NB4 (cell line): ENCODE results near the gene ZBTB46.

Experiments
- CTCF ChIP-seq: IDR thresholded peaks from one replicate; pipeline ENCODE4 v1.5.1; 2012; ENCODE audit warnings: low read depth, low read length
- MAX ChIP-seq: IDR thresholded peaks from 2 replicates; pipeline ENCODE4 v1.6.1; 2011; ENCODE audit warnings: low read depth, low read length
- POLR2A ChIP-seq: IDR thresholded peaks from 2 replicates; pipeline ENCODE4 v1.6.1; 2011; ENCODE audit warnings: mild to moderate bottlenecking; ENCODE audit not compliant: insufficient read length; ENCODE audit errors: extremely low read depth

DNA sequence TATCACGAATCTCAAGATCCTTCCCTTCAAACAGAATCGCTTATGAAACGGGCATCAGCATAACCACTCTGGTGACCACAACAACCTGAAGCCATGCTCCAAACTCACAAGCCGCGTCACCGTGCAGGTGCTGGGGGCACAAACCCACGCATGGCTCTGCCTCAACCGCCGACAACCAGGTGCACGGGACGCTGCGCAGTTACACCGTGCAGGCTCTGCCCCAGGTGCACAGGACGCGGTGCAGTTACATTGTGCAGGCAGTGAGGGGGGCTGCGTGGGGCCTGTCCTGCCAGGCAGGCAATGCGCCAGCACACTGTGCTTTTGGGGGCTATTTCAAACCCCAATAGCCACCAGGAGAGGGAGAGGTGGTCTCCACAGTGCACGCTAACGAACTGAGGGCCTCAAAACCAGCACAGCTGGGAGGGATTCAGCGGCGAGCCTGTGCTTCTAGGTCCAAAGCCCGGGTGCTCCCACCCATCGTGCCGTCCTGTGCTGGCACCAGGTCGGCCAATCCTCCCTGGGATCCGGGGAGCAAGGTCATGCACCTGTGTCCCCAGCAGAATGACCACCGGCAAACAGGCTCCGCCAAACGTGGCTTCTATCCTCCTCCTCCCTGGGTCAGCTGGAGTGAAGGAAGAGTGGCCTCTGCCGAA, 35.8 kb downstream of the ZBTB46 start:
- no peak for TF ChIP-seq CTCF
- no peak for TF ChIP-seq MAX
- TF ChIP-seq POLR2A = no peak
